ENCODE measurements around the gene DNAAF9. TPM values are rescaled to one million over a fixed set of nuclear protein-coding genes. Genes with fewer than 3 reads are reported as not detected.
"Not testable (repeated sequence)": the region's sequence is repeated elsewhere in the genome, so short reads cannot be mapped to it uniquely, and the experiment has no call there.

DNAAF9 gene
- total RNA-seq: 4.6 TPM

- no peaks in the 10 kb centered on the region for H3K27me3 ChIP-seq (ENCODE audit: insufficient read depth, low read length)
- no peaks in the 10 kb centered on the region for H3K9me3 ChIP-seq (ENCODE audit: low read depth, low read length)
- H3K4me1 ChIP-seq (ENCODE audit: insufficient read depth, low read length): peaks cover 28% of the 10 kb centered on the region
- peak within 1 kb of the TSS; percentile 80 for H3K4me3 ChIP-seq (ENCODE audit: low read length)
These were observed at the start of gene DNAAF9 for GRCh38 chr20:3407040-3407770. TSS of gene DNAAF9 (minus strand) at chr20:3407669. CDS start at chr20:3407557, 112 bp downstream.

GRCh38 chr20:3456648-3457047 lies 49.2 kb upstream of the DNAAF9 start:
- H3K27me3 ChIP-seq (ENCODE audit: insufficient read depth, low read length): no peaks in the 10 kb centered on the region

GRCh38 chr20:3454831-3455230 lies 47.4 kb upstream of the DNAAF9 start:
- no peak overlapping the region for H3K4me3 ChIP-seq (ENCODE audit: low read length)

More at GRCh38 chr20:3456648-3457047, 49.2 kb upstream of the DNAAF9 start:
- Histone ChIP-seq H3K9me3 (ENCODE audit: low read depth, low read length) (no peaks in the 10 kb centered on the region), H3K4me1 (ENCODE audit: insufficient read depth, low read length) (no peaks in the 10 kb centered on the region), H3K4me3 (ENCODE audit: low read length) (no peak overlapping the region)

GRCh38 chr20:3452690-3453089 lies 45.2 kb upstream of the DNAAF9 start:
- H3K9me3 ChIP-seq (ENCODE audit: low read depth, low read length): no peaks in the 10 kb centered on the region
- H3K4me1 ChIP-seq (ENCODE audit: insufficient read depth, low read length): peaks cover 1% of the 10 kb centered on the region
- H3K4me3 ChIP-seq (ENCODE audit: low read length): no peak overlapping the region
- H3K27me3 ChIP-seq (ENCODE audit: insufficient read depth, low read length): no peaks in the 10 kb centered on the region

More at GRCh38 chr20:3454831-3455230, 47.4 kb upstream of the DNAAF9 start:
- no peaks in the 10 kb centered on the region for H3K9me3 ChIP-seq (ENCODE audit: low read depth, low read length)
- H3K27me3 ChIP-seq (ENCODE audit: insufficient read depth, low read length): no peaks in the 10 kb centered on the region
- no peaks in the 10 kb centered on the region for H3K4me1 ChIP-seq (ENCODE audit: insufficient read depth, low read length)

- Histone ChIP-seq H3K4me3 (ENCODE audit: low read length) (no peak overlapping the region), H3K9me3 (ENCODE audit: low read depth, low read length) (no peaks in the 10 kb centered on the region), H3K27me3 (ENCODE audit: insufficient read depth, low read length) (no peaks in the 10 kb centered on the region), H3K4me1 (ENCODE audit: insufficient read depth, low read length) (peaks cover 7% of the 10 kb centered on the region)
These were observed 44.7 kb upstream of the DNAAF9 start for GRCh38 chr20:3452136-3452535.

GRCh38 chr20:3449319-3449718 lies 41.9 kb upstream of the DNAAF9 start:
- H3K4me3 ChIP-seq (ENCODE audit: low read length): no peak overlapping the region
- H3K4me1 ChIP-seq (ENCODE audit: insufficient read depth, low read length): peaks cover 8% of the 10 kb centered on the region

GRCh38 chr20:3447321-3447720 lies 39.9 kb upstream of the DNAAF9 start:
- Histone ChIP-seq H3K9me3 (ENCODE audit: low read depth, low read length) (no peaks in the 10 kb centered on the region), H3K4me3 (ENCODE audit: low read length) (no peak overlapping the region), H3K27me3 (ENCODE audit: insufficient read depth, low read length) (no peaks in the 10 kb centered on the region), H3K4me1 (ENCODE audit: insufficient read depth, low read length) (peaks cover 8% of the 10 kb centered on the region)

More at GRCh38 chr20:3449319-3449718, 41.9 kb upstream of the DNAAF9 start:
- H3K9me3 ChIP-seq (ENCODE audit: low read depth, low read length): no peaks in the 10 kb centered on the region
- no peaks in the 10 kb centered on the region for H3K27me3 ChIP-seq (ENCODE audit: insufficient read depth, low read length)

GRCh38 chr20:3446779-3447178 lies 39.3 kb upstream of the DNAAF9 start:
- no peaks in the 10 kb centered on the region for H3K9me3 ChIP-seq (ENCODE audit: low read depth, low read length)
- no peak overlapping the region for H3K4me3 ChIP-seq (ENCODE audit: low read length)
- H3K4me1 ChIP-seq (ENCODE audit: insufficient read depth, low read length): peaks cover 8% of the 10 kb centered on the region
- H3K27me3 ChIP-seq (ENCODE audit: insufficient read depth, low read length): no peaks in the 10 kb centered on the region

- Histone ChIP-seq H3K27me3 (ENCODE audit: insufficient read depth, low read length) (no peaks in the 10 kb centered on the region), H3K9me3 (ENCODE audit: low read depth, low read length) (no peaks in the 10 kb centered on the region), H3K4me1 (ENCODE audit: insufficient read depth, low read length) (peaks cover 24% of the 10 kb centered on the region), H3K4me3 (ENCODE audit: low read length) (no peak overlapping the region)
These were observed 29.6 kb upstream of the DNAAF9 start for GRCh38 chr20:3436864-3437574.

- no peaks in the 10 kb centered on the region for H3K9me3 ChIP-seq (ENCODE audit: low read depth, low read length)
- peaks cover 52% of the 10 kb centered on the region for H3K4me1 ChIP-seq (ENCODE audit: insufficient read depth, low read length)
- H3K27me3 ChIP-seq (ENCODE audit: insufficient read depth, low read length): no peaks in the 10 kb centered on the region
- H3K4me3 ChIP-seq (ENCODE audit: low read length): no peak overlapping the region
These were observed 26.8 kb upstream of the DNAAF9 start for GRCh38 chr20:3434232-3434631.

- Histone ChIP-seq H3K4me1 (ENCODE audit: insufficient read depth, low read length) (peaks cover 53% of the 10 kb centered on the region), H3K9me3 (ENCODE audit: low read depth, low read length) (no peaks in the 10 kb centered on the region), H3K27me3 (ENCODE audit: insufficient read depth, low read length) (no peaks in the 10 kb centered on the region), H3K4me3 (ENCODE audit: low read length) (no peak overlapping the region)
These were observed 26.3 kb upstream of the DNAAF9 start for GRCh38 chr20:3433744-3434143.

- no peaks in the 10 kb centered on the region for H3K27me3 ChIP-seq (ENCODE audit: insufficient read depth, low read length)
- H3K9me3 ChIP-seq (ENCODE audit: low read depth, low read length): no peaks in the 10 kb centered on the region
- H3K4me1 ChIP-seq (ENCODE audit: insufficient read depth, low read length): peaks cover 53% of the 10 kb centered on the region
- no peak overlapping the region for H3K4me3 ChIP-seq (ENCODE audit: low read length)
These were observed 25.4 kb upstream of the DNAAF9 start for GRCh38 chr20:3432844-3433243.

- Histone ChIP-seq H3K27me3 (ENCODE audit: insufficient read depth, low read length) (no peaks in the 10 kb centered on the region), H3K4me1 (ENCODE audit: insufficient read depth, low read length) (peaks cover 53% of the 10 kb centered on the region), H3K4me3 (ENCODE audit: low read length) (no peak overlapping the region), H3K9me3 (ENCODE audit: low read depth, low read length) (no peaks in the 10 kb centered on the region)
These were observed 23.6 kb upstream of the DNAAF9 start for GRCh38 chr20:3431109-3431508.

GRCh38 chr20:3430376-3431069 lies 23.1 kb upstream of the DNAAF9 start:
- Histone ChIP-seq H3K9me3 (ENCODE audit: low read depth, low read length) (no peaks in the 10 kb centered on the region), H3K4me3 (ENCODE audit: low read length) (no peak overlapping the region), H3K27me3 (ENCODE audit: insufficient read depth, low read length) (no peaks in the 10 kb centered on the region), H3K4me1 (ENCODE audit: insufficient read depth, low read length) (peaks cover 53% of the 10 kb centered on the region)

GRCh38 chr20:3426766-3427165 lies 19.3 kb upstream of the DNAAF9 start:
- peaks cover 31% of the 10 kb centered on the region for H3K4me1 ChIP-seq (ENCODE audit: insufficient read depth, low read length)
- not testable (repeated sequence) for H3K4me3 ChIP-seq (ENCODE audit: low read length); H3K9me3 ChIP-seq (ENCODE audit: low read depth, low read length); H3K27me3 ChIP-seq (ENCODE audit: insufficient read depth, low read length)

Data from mononuclear cell (primary cell).